CD8-positive, alpha-beta memory T cell (primary cell): ENCODE results near the gene RNF115. TPM values are rescaled to one million over a fixed set of nuclear protein-coding genes. Genes with fewer than 3 reads are reported as not detected.
"Not testable (repeated sequence)": the region's sequence is repeated elsewhere in the genome, so short reads cannot be mapped to it uniquely, and the experiment has no call there.

ENCODE experiments used
- CTCF ChIA-PET: fragments of 350-600 bp; sonication (Branson Sonifier 250); formaldehyde crosslinking; loops from one replicate; lab custom pipeline; 2021; ENCODE audit warnings: antibody characterized with exemption; lab: Charles Lee
- POLR2A ChIA-PET: fragments of 350-600 bp; sonication (Branson Sonifier 250); formaldehyde crosslinking; loops from one replicate; lab custom pipeline; 2021; ENCODE audit warnings: antibody characterized with exemption; lab: Charles Lee
- DNase-seq, 5 donors: peaks; one replicate each; pipeline versions ENCODE4 v3.0.0 to v3.0.0-alpha.2; 2020 to 2022; ENCODE audit warnings: mixed read lengths in 1 of 5
- H3K27ac ChIP-seq: one replicate; pipeline ENCODE4 v1.7.0; 2013; ENCODE audit warnings: low read depth, mild to moderate bottlenecking, low read length, moderate library complexity
- H3K27me3 ChIP-seq: 2 replicates; pipeline ENCODE4 v1.7.0; 2013; ENCODE audit warnings: low read length, mild to moderate bottlenecking; ENCODE audit not compliant: insufficient read depth, poor library complexity, severe bottlenecking
- H3K36me3 ChIP-seq: 2 replicates; pipeline ENCODE4 v1.7.0; 2013; ENCODE audit warnings: mild to moderate bottlenecking, low read length, moderate library complexity; ENCODE audit not compliant: insufficient read depth
- H3K4me1 ChIP-seq: 2 replicates; pipeline ENCODE4 v1.7.0; 2013; ENCODE audit warnings: mild to moderate bottlenecking, low read length, moderate library complexity; ENCODE audit not compliant: insufficient read depth
- H3K4me3 ChIP-seq: 2 replicates; pipeline ENCODE4 v1.7.0; 2013; ENCODE audit warnings: mild to moderate bottlenecking, low read length
- H3K9me3 ChIP-seq: 2 replicates; pipeline ENCODE4 v1.7.0; 2013; ENCODE audit warnings: mild to moderate bottlenecking, low read length
- H3K27ac Mint-ChIP-seq, 8 donors: one replicate each; pipeline ENCODE4 v1.8.0; 2020 to 2021; ENCODE audit warnings: mixed read lengths in 8 of 8, mild to moderate bottlenecking in 6 of 8, inconsistent platforms in 3 of 8, moderate library complexity in 3 of 8
- H3K27me3 Mint-ChIP-seq, 2 donors: one replicate each; pipeline ENCODE4 v1.8.0; 2020 to 2021; ENCODE audit warnings: mixed read lengths in 2 of 2, mild to moderate bottlenecking in 1 of 2, moderate library complexity in 1 of 2
- H3K36me3 Mint-ChIP-seq, 3 donors: one replicate each; pipeline ENCODE4 v1.8.0; 2020 to 2021; ENCODE audit warnings: mixed read lengths in 3 of 3, inconsistent platforms in 1 of 3, mild to moderate bottlenecking in 1 of 3
- H3K4me1 Mint-ChIP-seq, 3 donors: one replicate each; pipeline ENCODE4 v1.8.0; 2020 to 2021; ENCODE audit warnings: mixed read lengths in 3 of 3, inconsistent platforms in 1 of 3, mild to moderate bottlenecking in 1 of 3
- H3K4me3 Mint-ChIP-seq, 7 donors: one replicate each; pipeline ENCODE4 v1.8.0; 2020 to 2021; ENCODE audit warnings: mixed read lengths in 7 of 7, mild to moderate bottlenecking in 6 of 7, moderate library complexity in 4 of 7, inconsistent platforms in 2 of 7
- H3K9me3 Mint-ChIP-seq, 5 donors: one replicate each; pipeline ENCODE4 v1.8.0; 2020 to 2022; ENCODE audit warnings: mixed read lengths in 5 of 5, mild to moderate bottlenecking in 3 of 5, moderate library complexity in 2 of 5, inconsistent platforms in 1 of 5
- polyA plus RNA-seq: library from polyadenylated mRNA; unstranded; fragments of 300-500 nt; fragmentation: Illumina TruSeq; gene quantifications from one replicate; pipeline ENCODE4 v1.2.3, GENCODE V29; 2021
- total RNA-seq, 2 experiments: library from RNA; stranded (reverse); gene quantifications; one replicate each; pipeline ENCODE4 v1.2.3, GENCODE V29; 2021

RNF115 gene
- total and polyA plus RNA-seq, 3 experiments from 2014 or later, result 9.1 to 17.8 (median 16.9) TPM

DNA sequence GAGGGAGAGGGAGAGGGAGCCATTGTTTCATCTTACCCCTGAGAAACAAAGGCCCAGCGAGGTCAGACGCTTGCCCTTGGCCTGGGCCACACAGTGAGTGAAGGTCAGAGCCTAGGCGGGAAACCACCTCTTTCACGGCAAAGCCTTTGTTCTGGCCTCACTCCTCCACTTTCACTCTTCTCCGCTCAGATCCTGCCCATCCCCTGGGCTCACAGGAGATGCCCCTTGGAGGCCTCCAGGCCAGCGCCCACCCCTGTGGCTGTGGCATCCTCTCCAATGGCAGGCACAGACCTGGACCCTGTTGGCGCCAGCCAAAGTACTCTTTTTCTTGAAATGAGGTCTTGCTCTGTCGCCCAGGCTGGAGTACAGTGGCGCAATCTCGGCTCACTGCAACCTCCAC is 55.9 kb downstream of the RNF115 start:
- H3K27me3 Mint-ChIP-seq, H3K9me3 ChIP-seq, H3K4me1 Mint-ChIP-seq, CTCF ChIA-PET, H3K27ac Mint-ChIP-seq, H3K27ac ChIP-seq, DNase-seq, H3K4me3 Mint-ChIP-seq, POLR2A ChIA-PET, H3K9me3 Mint-ChIP-seq, H3K4me3 ChIP-seq, H3K27me3 ChIP-seq, H3K4me1 ChIP-seq, H3K36me3 ChIP-seq: not testable (repeated sequence)
- H3K36me3 Mint-ChIP-seq, result peaks cover 0 to 64% (median 13%) of the 10 kb centered on the region in 3 donors

DNA sequence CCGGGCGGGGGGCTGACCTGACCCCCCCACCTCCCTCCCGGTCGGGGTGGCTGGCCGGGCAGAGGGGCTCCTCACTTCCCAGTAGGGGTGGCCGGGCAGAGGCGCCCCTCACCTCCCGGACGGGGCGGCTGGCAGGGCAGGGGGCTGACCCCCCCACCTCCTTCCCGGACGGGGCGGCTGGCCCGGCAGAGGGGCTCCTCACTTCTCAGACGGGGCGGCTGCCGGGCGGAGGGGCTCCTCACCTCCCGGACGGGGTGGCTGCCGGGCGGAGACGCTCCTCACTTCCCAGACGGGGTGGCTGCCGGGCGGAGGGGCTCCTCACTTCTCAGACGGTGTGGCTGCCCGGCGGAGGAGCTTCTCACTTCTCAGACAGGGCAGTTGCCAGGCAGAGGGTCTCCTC is 57.0 kb downstream of the RNF115 start:
- H3K4me1 ChIP-seq, H3K9me3 Mint-ChIP-seq, H3K27me3 ChIP-seq, POLR2A ChIA-PET, DNase-seq, H3K4me3 Mint-ChIP-seq, H3K27ac Mint-ChIP-seq, H3K4me3 ChIP-seq, H3K27me3 Mint-ChIP-seq, H3K9me3 ChIP-seq, H3K27ac ChIP-seq, H3K4me1 Mint-ChIP-seq, CTCF ChIA-PET, H3K36me3 ChIP-seq: not testable (repeated sequence)
- H3K36me3 Mint-ChIP-seq, result peaks cover 3 to 60% (median 8%) of the 10 kb centered on the region in 3 donors

DNA sequence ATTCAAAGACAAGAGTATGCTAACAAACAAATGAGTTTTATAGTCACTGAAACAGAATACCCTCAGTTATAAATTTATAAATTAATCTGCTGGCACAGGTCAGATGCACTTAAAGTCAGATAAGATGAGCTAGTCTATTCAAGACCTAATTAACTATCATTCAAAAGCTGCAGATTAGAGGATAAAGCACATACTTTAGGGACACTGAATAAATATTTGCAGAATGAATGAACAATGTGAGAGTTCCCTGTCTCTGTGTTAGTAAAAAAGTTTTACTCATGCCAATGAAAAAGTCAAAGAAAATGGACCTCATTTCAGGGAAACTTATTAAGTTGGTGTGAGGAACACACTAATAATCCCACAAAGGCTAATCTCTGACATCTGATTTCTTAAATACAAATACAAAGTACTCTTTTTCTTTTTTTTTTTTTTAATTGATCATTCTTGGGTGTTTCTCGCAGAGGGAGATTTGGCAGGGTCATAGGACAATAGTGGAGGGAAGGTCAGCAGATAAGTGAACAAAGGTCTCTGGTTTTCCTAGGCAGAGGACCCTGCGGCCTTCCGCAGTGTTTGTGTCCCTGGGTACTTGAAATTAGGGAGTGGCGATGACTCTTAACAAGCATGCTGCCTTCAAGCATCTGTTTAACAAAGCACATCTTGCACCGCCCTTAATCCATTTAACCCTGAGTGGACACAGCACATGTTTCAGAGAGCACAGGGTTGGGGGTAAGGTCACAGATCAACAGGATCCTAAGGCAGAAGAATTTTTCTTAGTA is 58.1 kb downstream of the RNF115 start:
- H3K27ac ChIP-seq, H3K27me3 ChIP-seq, POLR2A ChIA-PET, H3K4me1 ChIP-seq, H3K4me3 Mint-ChIP-seq, H3K4me1 Mint-ChIP-seq, CTCF ChIA-PET, H3K36me3 ChIP-seq, DNase-seq, H3K27me3 Mint-ChIP-seq, H3K9me3 ChIP-seq, H3K9me3 Mint-ChIP-seq, H3K4me3 ChIP-seq: not testable (repeated sequence)
- H3K36me3 Mint-ChIP-seq, result peaks cover 7 to 60% (median 13%) of the 10 kb centered on the region in 3 donors
- peak overlapping the region in 1 of 8 donors; percentile 19 for H3K27ac Mint-ChIP-seq

DNA sequence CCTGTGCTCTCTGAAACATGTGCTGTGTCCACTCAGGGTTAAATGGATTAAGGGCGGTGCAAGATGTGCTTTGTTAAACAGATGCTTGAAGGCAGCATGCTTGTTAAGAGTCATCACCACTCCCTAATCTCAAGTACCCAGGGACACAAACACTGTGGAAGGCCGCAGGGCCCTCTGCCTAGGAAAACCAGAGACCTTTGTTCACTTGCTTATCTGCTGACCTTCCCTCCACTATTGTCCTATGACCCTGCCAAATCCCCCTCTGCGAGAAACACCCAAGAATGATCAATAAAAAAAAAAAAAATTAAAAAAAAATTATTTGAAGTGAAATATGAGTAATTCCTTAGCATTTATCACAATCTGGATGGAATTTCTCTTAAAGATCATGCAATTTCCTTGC is 58.8 kb downstream of the RNF115 start:
- H3K4me3 Mint-ChIP-seq, H3K27me3 ChIP-seq, H3K36me3 ChIP-seq, H3K9me3 Mint-ChIP-seq, H3K4me1 ChIP-seq, CTCF ChIA-PET, H3K27ac Mint-ChIP-seq, H3K27me3 Mint-ChIP-seq, H3K27ac ChIP-seq, H3K9me3 ChIP-seq, H3K4me1 Mint-ChIP-seq, H3K4me3 ChIP-seq, DNase-seq, POLR2A ChIA-PET: not testable (repeated sequence)
- H3K36me3 Mint-ChIP-seq, result peaks cover 11 to 59% (median 17%) of the 10 kb centered on the region in 3 donors

DNA sequence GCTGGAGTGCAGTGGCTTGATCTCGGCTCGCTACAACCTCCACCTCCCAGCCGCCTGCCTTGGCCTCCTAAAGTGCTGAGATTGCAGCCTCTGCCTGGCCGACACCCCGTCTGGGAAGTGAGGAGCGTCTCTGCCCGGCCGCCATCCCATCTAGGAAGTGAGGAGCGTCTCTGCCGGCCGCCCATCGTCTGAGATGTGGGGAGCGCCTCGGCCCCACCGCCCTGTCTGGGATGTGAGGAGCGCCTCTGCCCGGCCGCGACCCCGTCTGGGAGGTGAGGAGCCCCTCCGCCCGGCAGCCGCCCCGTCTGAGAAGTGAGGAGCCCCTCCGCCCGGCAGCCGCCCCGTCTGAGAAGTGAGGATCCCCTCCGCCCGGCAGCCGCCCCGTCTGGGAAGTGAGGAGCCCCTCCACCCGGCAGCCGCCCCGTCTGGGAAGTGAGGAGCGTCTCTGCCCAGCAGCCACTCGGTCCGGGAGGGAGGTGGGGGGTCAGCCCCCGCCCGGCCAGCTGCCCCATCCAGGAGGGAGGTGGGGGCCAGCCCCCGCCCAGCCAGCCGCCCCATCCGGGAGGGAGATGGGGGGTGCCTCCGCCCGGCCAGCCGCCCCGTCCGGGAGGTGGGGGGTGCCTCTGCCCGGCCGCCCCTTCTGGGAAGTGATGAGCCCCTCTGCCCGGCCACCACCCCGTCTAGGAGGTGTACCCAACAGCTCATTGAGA is 59.5 kb downstream of the RNF115 start:
- H3K27me3 ChIP-seq, CTCF ChIA-PET, DNase-seq, H3K27ac Mint-ChIP-seq, H3K36me3 ChIP-seq, H3K9me3 Mint-ChIP-seq, H3K9me3 ChIP-seq, POLR2A ChIA-PET, H3K4me1 Mint-ChIP-seq, H3K4me1 ChIP-seq, H3K4me3 ChIP-seq, H3K27me3 Mint-ChIP-seq, H3K4me3 Mint-ChIP-seq, H3K27ac ChIP-seq: not testable (repeated sequence)
- H3K36me3 Mint-ChIP-seq, result peaks cover 11 to 60% (median 17%) of the 10 kb centered on the region in 3 donors

DNA sequence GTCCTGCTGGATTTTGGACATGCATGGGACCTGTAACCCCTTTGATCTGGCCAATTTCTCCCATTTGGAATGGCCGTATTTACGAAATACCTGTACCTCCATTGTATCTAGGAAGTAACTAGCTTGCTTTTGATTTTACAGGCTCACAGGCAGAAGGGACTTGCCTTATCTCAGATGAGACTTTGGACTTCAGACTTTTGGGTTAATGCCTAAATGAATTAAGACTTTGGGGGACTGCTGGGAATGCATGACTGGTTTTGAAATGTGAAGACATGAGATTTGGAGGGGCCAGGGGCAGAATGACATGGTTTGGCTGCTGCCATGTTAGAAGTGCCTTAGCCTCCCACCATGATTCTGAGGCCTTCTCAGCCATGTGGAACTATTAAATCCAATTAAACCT is 61.9 kb downstream of the RNF115 start:
- POLR2A ChIA-PET, H3K27ac Mint-ChIP-seq, CTCF ChIA-PET: not testable (repeated sequence)

DNA sequence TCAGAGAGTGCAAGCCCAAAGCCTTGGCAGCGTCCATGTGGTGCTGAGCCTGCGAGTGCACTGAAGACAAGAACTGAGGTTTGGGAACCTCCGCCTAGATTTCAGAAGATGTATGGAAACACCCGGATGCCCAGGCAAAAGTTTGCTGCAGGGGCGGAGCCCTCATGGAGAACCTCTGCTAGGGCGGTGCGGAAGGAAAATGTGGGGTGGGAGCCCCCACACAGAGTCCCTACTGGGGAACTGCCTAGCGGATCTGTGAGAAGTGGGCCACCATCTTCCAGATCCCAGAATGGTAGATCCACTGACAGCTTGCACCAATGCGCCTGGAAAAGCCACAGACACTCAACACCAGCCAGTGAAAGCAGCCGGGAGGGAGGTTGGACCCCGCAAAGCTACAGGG is 62.4 kb downstream of the RNF115 start:
- H3K4me3 ChIP-seq, H3K27ac ChIP-seq, POLR2A ChIA-PET, H3K27me3 ChIP-seq, DNase-seq, H3K9me3 Mint-ChIP-seq, H3K4me1 Mint-ChIP-seq, H3K9me3 ChIP-seq, H3K4me3 Mint-ChIP-seq, H3K36me3 ChIP-seq, H3K27me3 Mint-ChIP-seq, CTCF ChIA-PET, H3K4me1 ChIP-seq: not testable (repeated sequence)
- Mint-ChIP-seq H3K27ac (peak overlapping the region in 1 of 8 donors; percentile 34), H3K36me3 (peaks cover 11 to 69% (median 23%) of the 10 kb centered on the region in 3 donors)

More for the DNA sequence above, 61.9 kb downstream of the RNF115 start:
- not testable (repeated sequence) for H3K27me3 Mint-ChIP-seq, H3K27ac ChIP-seq, H3K27me3 ChIP-seq, H3K4me3 ChIP-seq, H3K4me3 Mint-ChIP-seq, DNase-seq, H3K9me3 ChIP-seq, H3K4me1 ChIP-seq, H3K4me1 Mint-ChIP-seq, H3K36me3 ChIP-seq, H3K9me3 Mint-ChIP-seq
- H3K36me3 Mint-ChIP-seq, result peaks cover 11 to 65% (median 22%) of the 10 kb centered on the region in 3 donors

DNA sequence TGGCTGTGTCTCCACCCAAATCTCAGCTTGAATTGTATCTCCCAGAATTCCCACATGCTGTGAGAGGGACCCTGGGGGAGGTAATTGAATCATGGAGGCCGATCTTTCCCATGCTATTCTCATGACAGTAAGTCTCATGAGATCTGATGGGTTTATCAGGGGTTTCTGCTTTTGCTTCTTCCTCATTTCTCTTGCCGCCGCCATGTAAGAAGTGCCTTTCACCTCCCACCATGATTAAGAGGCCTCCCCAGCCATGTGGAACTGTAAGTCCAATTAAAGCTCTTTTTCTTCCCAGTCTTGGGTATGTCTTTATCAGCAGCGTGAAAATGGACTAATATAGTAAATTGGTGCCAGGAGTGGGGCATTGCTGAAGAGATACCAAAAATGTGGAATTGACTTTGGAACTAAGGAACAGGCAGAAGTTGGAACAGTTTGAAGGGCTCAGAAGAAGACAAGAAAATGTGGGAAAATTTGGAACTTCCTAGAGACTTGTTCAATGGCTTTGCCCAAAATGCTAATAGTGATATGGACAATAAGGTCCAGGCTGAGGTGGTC is 63.4 kb downstream of the RNF115 start:
- H3K27ac Mint-ChIP-seq, result peak overlapping the region in 1 of 8 donors; percentile 36

More for the DNA sequence above, 63.4 kb downstream of the RNF115 start:
- H3K9me3 ChIP-seq, H3K27me3 ChIP-seq, CTCF ChIA-PET, H3K4me3 ChIP-seq, H3K27ac ChIP-seq, DNase-seq, H3K27me3 Mint-ChIP-seq, H3K4me1 ChIP-seq, H3K4me1 Mint-ChIP-seq, H3K4me3 Mint-ChIP-seq, H3K36me3 ChIP-seq, H3K9me3 Mint-ChIP-seq, POLR2A ChIA-PET: not testable (repeated sequence)
- peaks cover 11 to 72% (median 26%) of the 10 kb centered on the region in 3 donors for H3K36me3 Mint-ChIP-seq
